ELF-1 (cell line): Measurements from ENCODE around the gene PDZRN3.

Source experiments
- DNase-seq: peaks from one replicate; pipeline ENCODE4 v3.0.0-alpha.2; 2016; ENCODE audit warnings: low read depth, low spot score

PDZRN3 gene

DNA sequence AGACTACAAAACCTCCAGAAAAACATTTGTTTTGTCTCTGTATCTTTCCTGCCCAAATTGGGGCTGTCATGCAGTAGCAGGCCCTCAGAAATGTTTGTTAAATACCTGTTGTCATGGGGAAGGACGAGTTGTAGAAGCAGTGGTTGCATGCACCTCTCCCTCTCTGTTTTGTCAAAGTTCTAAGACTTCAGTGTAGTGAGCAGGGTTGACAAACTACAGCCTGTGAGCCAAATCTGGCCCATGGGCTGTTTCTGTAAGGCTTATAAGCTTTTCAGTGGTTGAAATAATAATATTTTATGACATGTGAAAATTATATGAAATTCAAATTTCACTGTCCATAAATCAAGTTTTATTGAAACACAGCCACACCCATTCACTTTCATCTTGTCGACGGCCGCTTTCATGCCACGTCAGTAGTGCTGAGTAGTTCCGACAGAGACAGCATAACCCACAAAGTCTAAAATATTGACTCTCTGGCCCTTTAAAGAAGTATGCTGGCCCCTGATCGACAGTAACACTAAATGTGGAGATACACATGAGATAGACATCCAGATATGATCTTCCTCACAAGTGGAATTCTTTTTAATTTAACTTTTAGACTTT is 102.9 kb downstream of the PDZRN3 start:
- no peak for DNase-seq

DNA sequence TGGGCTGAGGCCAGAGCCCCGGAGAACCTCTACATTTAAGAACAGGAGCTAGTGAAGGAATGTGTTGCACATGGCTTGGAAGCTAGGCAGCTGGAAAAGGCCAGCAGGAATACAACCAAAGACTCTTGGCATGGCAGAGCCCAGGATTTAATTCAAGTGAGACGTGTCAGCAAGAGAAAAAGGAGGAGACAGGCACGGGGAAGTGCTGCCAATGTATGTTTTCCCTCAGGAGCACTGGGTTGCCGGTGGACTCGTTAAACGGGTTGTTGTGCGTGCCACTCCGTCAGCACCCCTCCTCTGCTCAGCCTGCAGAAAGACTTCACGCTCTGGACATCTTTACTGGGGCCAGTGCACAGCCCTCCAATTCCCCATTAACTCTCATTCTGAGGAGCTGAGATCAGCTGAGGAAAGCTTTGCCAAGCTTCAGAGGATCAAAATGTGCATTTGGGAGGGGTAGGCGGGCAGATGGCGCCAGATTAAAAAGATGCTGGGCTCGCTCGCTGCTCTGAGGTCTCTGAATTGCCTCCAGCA is 103.7 kb downstream of the PDZRN3 start:
- no peak for DNase-seq

DNA sequence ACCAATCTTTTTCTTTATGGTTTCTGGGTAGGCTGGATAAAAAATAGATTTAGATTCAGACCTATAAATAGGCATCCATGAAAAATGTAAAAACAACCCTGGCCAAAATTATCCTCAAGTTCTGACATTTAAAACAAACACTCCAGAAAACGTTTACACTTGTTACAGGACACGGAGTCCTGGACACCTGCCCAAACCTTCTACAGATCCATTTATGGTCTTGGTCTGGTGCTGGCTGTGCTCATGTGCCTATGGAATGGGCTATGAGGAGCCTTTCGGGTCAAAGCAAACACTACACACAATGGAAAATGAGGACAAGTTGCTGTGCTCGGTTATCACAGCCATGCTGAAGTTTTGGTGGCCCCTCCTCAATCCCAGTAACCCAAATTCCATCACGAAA is 108.1 kb downstream of the PDZRN3 start:
- DNase-seq = no peak

DNA sequence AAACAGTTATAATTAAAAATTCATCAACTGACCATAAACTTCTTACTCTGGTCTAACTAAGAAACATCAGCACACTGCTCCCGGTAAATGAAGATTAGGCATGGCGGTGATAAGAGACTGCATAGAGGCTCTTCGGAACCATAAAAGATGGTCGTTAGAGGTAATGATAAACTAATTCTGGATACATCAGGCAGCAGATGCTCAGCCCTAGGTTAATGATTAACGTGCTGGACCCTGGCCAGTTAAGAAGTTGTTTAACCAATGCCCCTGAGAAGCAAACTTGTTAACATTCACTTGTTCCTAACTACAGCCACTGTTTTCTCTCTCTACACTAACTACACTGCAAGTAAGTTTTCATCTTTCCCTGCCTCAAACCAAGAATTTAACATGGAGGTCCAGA is 111.5 kb downstream of the PDZRN3 start:
- DNase-seq = no peak

DNA sequence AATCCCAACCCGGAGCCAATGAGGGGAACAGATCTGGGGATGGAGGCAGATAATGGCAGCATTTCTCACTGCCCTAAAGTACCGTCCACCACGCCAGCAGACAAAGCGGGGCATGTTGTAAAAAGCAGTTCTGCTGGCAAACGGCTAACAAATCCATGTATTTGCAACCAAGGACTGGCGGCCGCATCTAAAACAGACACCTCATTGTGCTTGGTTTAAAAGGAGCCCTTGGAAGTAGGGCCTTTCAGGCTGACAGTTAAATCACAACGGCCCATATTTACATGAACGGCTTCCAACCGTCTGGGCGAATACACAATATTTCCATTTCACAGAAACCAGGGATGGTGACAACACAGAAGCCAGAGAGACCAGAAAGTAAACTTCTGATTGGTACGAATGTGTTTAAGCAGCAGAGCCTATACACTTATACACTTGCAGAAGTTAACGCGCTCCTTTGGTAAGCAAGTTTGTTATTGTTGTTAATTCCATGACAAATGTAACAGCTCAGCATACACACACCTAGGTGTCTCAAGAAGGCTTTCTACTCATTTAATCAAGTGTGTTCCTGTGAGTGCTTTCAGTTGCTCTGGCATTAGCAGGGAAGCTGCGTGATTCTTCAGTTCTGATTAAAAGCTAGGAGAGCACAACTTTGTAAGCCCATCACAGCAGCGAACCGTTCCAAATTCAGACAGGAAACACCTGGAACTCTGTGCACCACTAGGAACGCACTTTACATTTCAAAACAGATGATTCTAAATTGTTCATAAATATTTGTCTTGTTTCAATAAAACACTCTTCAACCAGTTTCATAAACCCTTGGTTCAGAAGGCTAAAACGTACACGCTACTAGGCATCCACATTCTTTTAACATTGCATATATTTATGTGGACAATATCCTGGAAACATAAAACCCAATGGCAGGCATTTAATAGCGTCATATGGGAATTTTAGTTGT is 112.9 kb downstream of the PDZRN3 start:
- peak; percentile 43 for DNase-seq

DNA sequence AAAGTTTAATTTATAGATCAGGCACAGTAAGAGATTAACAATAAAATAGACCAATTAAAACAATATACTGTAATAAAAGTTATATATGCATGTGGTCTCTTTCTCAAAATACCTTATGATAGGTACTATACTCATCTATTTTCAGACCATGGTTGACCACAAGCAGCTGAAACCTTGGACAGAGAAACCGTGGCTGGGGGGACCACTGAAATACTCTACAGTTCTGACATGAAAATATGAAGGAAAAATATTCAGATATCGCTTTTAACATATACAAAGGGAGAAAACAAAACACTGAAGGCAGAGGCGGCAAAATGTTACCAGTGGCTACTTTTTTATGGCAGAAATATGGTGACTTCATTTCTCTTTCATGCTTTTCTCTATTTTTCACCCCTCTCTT is 114.0 kb downstream of the PDZRN3 start:
- DNase-seq = no peak

DNA sequence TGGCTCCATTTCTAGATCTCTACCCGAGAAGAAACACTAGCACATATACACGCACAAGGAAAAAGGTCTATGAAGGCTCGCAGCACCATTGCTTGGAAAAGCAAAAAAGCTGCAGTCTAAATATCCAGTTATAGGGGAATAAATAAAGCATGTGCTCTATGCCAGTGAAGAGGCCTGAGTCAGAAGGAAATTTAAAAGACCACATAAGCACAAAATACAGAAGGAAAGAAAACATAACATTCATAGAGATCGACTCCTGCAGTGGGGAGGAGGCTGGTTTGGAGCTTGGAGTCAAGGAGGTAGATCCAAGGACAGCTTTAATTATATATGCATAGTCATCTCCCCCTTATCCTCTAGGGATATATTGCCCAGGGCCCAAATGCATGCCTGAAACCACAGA is 114.4 kb downstream of the PDZRN3 start:
- no peak for DNase-seq

DNA sequence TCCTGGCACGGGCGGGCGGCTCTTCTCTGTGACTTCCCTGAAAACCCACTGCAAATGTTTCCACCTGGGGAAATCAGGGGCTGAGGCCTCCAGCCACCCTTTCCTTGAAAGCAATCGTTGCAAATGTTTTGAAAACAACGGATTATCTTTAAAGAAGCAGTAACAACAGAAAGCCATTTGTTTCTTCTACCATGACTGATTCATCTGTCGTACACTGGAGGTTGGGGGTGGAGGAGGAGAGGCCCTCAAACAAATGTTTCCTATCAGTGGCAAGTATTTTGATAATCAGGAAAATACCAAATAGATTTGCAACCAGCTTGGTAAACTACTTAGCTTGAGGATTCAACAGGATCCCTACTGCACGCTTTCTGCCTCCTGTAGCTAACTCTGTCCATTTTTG is 114.9 kb downstream of the PDZRN3 start:
- no peak for DNase-seq

DNA sequence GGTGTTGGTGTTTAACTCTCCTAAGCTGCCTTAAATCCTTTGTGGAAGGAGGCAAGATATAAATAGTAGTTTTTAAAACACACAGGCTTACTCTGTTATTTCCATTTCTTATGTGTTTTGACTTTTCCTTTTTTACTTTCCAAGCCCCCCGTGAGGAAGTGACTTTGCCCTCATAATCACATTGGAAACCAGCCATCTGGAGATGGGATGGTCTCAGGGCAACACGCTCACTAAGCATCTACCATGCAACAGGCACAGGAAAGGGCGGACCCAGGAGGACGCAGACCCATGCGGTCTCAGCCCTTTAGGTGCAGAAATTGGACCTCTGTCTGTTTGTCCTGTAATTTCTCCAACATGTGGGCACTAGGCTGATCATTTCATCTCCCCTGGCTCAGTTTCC is 115.7 kb downstream of the PDZRN3 start:
- DNase-seq = no peak

DNA sequence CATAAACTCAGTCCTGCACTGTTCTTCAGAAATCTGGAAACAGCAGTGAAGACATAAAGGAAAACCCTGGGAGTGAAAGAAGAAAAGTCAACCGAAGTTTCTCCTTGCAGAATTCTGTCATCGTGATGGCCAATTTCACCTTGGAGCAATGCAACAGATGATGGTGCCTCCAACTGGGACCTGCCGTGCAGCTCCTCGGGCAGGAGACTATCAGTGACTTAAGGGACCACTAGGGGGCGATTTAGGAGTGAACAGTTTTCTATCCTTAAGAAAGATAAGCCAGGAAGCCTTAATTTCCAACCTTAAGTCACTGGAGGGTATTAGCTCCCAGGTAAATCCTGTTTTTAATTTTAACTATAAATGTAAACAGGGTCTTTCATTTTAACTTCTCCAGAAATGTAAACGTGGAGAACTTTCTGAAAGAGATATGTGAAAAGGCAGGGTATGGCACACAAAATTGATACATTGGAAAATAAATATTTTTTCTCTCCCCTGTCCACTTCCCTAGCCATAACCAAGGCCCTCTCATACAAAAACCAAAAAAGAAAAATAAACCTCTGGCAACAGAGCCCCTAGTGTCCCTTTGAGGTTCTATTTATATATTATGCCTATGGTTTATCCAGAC is 116.3 kb downstream of the PDZRN3 start:
- DNase-seq = peak; percentile 54

DNA sequence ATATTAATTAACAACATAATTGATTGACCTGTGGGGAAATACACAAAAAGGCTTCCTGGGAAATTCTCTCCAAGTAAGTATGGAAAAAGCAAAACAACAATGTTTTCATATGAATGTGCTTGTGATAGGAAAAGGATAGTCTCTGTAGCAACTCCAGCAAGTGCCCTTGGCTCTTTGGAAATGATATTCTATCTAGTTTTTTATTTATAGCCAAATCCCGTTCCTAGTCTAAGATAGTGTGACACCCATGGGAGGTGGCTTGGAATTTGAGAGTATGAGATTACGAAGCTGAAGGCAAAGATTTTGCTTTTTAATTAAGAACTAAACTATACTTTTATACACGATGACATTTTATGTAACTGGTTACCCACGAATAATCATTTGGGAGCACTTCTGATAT is 119.9 kb downstream of the PDZRN3 start:
- no peak for DNase-seq

DNA sequence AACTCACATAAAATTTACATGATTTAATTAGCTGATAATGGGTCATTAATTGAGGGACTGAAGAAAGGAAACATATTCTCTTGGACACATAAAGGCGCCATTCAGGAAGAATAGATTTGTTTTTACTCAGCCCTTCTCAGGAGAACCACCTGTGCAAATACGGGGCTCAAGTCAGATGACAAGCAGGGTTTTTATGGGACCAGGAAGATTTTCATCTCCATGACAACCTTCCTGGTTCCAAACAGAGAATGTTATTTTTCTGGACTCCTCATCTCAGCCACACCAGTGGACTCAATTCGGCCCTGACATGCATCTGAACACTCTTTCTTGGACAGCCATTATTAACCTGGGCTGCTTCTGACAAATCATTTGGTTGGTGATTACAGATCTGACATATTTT is 120.5 kb downstream of the PDZRN3 start:
- no peak for DNase-seq

DNA sequence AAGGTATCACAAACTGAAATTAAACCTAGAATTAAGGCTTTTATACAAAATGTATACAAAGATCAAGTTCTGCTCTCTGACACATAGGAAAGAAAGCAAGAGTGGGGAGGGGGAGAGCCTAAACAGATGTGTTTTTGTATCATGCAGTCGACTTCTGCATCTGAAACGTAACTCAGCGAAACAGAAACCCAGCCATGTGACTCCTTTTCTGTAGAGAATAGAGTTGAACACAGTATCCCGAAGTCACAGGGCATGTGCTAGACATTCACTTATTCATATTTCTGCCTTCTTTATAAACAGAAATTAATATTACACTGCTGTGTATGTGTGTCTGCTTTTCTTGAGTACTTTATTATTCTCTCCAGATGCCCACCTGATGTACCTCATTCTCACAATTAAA is 121.0 kb downstream of the PDZRN3 start:
- DNase-seq = no peak

DNA sequence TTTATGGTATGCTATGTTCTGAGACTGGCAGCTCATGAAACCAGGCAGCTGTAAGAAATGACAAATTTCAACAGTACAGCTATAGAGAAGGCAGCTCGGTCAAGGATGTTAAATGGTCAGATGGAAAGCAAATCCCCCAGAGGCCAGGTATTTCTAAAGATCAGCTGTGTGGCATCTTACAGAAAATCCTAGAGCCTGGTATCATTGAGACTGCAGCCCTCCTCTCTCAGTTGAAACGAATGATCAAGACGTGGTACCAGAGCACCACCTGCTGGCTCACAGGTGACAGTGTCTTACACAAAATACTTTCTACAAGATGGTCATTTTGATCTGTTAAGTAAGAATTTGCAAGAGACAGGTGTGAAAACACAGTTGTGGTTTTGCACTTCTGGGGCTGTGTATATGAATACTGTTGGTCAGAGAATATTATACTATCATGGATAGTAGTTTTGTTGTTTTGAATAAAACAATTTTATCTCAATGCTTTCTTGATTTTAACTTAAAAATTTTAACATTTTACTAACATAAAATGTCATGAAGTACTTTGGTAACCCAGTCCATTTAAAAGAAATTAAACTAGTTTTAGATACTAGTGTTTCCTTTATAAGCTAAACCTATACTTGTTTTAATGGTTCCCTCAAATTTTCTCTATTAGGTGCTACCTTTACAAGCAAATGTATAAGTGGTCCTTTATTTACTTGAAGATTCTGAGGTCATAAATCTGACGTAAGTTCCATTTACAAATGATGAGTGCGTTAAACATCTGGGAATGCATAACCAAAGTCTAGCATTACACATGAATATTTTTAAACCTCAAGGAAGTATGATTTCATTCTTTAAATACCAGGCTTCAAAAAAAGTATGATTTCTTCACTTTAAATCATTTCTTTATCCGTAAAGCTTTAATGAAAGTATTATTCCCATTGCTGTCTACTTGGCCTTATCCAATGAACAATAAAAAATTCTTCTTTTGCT is 121.8 kb downstream of the PDZRN3 start:
- DNase-seq = peak; percentile 40

DNA sequence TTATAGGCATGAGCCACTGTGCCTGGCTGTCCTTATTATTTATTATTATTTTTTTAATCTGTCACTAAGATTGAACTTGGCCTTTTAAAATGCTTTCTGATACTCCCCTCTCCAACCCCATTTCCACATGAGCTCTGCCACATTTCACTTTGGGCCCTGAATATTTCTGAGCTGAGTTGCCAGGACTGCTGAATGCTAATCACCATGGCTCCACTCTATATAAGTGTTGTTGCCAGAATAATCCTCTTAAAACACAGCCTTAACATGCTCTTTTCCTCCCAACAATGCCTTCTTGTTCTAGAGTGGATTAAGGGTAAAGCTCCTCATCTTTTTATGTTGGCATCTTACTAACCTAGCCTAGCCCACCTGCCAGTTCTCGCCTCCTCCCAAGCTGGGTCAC is 124.4 kb downstream of the PDZRN3 start:
- no peak for DNase-seq

DNA sequence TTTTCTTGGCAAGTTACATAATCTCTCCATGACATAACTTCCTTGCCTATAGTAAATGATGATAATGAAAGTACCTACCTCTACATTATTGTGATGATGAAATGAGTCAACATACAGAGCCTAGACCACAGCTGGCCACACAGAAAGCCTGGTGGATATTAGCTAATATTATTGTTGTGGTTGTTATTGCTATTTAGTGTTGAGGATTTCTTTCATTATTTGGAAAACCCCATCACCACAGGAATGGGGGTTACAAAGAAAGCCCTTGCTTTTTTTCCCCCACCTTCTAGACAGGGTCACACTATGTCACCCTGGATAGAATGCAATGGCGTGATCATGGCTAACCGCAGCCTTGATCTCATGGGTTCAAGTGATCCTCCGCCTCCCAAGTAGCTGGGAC is 125.0 kb downstream of the PDZRN3 start:
- DNase-seq = no peak

DNA sequence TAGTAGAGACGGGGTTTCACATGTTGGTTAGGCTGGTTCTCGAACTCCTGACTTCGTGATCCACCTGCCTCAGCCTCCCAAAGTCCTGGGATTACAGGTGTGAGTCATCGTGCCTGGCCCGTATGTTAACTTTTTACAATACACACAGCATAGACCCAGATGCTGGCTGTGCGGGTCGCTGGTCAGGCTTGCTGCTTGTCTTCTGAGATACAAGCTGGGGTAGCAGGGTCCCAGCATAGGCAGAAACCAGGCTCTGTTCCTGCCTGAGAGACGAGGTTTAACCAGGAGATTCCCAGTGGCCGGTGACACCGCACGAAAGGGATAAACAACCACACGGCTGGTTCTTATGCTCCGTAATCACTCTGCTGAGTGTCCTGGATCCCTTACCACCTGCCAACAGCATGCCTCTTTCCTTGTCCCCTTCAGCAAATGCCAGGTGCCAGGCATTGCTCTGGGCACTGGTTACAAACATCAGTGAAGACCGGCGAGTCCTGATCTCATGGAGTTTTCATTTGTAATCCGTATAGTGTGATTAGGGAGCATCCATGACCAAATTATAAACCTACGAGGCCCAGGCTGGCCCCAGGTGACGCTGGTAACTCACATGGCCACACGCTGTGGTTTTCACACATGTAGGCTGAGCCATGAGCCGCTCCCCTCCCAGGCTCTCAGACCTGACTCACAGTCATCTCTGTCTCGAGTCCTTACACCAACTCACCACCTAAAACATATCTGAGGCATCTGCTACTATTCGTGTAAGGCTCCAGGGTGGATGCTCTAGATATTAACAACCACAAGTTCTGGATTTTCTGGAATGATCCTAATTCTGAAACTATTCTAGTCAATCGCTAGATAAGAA is 125.7 kb downstream of the PDZRN3 start:
- no peak for DNase-seq

DNA sequence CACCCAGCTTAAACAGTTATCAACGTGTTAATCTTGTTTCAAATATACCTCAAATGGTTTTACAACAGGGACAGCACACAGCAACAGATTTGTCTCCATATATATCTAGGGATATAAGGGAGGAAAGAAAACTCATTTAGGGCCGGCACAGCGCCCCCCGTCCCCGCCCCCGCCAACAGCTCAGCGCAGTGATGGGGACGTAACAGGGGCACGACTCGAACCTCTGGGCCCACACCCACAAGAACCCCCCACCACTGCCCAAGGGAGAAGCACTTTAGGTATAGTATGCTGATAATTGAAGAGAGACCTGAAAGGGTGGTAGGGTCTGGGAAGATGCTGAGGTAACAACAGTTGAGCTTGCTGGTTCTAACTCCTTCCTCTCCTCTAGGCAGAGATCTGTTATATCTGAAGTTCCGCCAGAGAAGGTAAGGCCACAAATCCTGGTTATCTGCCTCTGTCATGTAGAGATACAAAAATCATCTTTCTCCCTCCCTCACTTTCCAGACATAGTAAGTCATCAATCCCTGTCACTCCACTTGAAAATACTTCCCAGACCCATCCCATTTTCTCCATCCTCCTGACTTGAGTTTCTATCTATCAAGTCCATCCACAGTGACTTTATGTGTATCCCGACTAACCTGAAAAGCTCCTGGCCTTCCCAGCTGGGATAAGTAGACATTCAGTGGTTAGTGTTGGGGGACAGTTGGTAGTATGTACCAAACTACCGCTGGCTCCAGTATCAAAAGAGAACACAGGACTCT is 126.9 kb downstream of the PDZRN3 start:
- DNase-seq = no peak

DNA sequence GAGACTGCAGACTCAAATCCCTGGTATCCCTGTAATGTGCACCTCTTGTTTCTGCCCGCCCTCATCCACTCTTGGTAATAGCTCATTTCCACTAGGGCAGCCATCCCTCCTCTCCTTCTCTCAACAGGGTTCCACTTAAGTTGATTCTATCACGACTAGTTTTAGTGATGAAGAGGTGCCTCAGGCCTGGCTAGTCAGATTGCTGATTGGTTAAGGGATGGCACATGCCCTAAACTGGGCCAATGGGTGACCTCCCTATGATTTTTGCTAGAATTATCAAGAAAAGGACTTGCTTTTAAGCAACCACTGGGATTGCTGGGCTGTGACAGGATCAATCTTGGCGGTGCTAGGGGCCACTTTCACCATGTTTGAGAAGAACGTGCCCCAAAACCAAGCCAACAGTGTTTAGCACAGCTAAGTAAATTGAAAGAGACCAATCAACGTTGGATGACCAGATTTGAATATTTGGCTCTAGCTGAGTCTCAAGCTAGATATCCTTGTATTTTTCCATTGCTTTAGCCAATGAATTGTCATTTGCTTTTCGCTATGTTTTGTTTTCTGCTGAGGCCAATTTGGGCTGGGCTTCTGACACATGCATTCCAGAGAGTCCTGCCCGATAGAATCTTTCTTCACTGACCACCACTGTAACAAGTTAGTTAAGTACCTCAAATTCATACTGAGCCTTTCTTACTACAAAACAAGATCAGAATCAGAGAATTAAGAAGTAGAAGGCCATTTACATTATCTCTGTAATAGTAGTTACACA is 131.0 kb downstream of the PDZRN3 start:
- no peak for DNase-seq
